NCI-H1930 (cell line): ENCODE measurements around the gene RPL27A.

Source experiments
- DNase-seq, 2 experiments: peaks; one replicate each; lab custom pipeline; 2025; lab: John Stamatoyannopoulos, UW

RPL27A gene

DNA sequence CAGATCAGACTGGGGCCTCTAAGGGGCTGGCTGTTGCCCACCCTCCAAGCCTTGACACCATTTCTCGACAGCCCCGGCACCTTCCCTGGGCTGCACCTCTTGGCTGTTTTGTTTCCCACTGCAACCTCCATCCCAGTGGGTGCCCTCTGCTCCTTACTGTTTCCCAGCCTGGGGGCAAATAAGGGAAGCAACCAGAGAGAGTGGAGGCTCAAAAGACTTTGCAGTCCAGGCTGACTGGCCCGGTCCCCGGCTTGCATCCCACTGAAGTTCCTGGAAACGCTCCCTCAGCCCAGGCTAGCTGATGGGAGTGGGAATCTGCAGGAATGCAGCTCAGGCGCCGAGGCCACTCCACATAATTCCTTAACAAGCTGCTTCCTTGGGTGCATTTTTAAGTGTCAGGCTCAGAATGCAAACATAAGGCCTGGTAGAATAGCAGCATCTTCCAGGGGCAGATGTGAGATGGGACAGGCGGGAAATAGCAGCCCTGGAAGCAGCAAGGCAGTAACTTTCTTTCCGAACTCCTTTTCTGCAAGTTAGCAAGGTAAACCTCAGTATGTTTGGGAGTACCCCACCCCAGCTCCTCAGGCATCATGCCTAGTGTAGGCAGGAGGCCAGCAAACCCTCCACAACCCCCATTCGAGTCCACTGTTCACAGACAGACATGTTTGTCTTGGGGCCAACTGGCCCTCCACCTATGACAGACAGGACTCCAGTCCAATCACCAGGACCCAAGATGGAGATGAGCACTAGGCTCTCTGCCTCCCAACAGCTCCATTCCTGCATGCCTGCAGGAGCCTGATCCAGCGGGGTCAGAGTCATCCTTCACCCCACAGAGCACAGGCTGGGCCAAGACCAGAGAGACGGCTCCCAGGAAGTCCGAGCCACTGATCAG is 39.3 kb downstream of the RPL27A start:
- DNase-seq = no peak

GRCh38 chr11:8722809-8723208 is 40.2 kb downstream of the RPL27A start:
- no peak for DNase-seq

DNA sequence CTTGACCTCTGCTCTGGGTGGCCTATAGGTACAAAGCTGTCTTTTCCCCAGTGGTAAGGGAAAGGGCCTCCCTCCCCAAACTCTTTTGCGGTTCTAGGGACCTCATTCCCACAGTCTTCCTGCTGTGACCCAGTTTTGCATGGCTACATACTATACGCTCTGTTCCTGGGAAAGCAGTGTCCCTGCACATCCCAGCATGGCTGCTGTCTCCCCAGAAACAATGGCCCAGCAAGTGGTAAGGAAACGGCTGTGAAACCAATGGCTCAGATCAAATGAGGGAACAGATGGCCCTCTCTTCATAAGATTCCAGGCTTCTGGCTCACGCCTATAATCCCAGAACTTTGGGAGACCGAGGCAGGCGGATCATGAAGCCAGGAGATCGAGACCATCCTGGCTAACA is 41.1 kb downstream of the RPL27A start:
- no peak for DNase-seq

GRCh38 chr11:8724682-8725081 is 42.1 kb downstream of the RPL27A start:
- no peak for DNase-seq

DNA sequence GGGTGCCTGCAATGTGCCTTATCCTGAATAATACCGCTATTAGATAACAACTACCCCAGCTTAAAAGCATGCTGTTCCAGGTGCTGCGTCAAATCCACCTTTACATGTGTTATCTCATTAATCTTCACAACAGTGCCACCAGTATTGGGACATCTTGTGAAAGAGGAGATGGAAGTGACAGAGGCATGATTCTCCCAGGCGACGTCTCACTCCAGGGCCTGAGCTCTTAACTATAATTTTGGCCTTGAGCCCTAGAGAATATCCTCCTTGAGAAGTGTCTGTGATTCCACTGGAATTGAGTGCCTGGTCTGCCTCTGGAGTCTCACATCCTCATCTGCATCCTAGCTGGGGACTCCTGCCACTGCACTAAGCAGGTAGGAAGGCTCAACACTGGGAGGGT is 43.8 kb downstream of the RPL27A start:
- DNase-seq = no peak

GRCh38 chr11:8728563-8728962 is 46.0 kb downstream of the RPL27A start:
- no peak for DNase-seq

DNA sequence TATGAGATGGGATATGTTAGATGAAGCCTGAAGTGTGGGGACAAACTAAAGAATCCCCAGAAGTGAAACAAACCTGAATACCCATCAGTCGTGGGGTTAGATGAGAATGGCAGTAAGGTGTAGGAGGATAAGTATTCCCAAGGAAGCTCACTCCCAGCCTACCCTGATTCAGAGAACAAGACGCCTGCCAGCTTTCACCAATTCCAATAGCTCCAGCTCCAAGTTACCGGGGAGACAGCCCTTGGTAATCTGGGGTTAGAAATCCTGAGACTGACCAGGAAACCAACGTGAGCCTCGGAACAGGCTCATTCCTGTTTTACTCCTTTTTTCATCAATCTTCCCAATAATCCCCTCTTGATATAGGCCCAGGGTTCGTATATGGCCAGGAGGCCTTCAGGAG is 46.5 kb downstream of the RPL27A start:
- DNase-seq = no peak

GRCh38 chr11:8729837-8730696 is 47.5 kb downstream of the RPL27A start:
- DNase-seq = no peak

DNA sequence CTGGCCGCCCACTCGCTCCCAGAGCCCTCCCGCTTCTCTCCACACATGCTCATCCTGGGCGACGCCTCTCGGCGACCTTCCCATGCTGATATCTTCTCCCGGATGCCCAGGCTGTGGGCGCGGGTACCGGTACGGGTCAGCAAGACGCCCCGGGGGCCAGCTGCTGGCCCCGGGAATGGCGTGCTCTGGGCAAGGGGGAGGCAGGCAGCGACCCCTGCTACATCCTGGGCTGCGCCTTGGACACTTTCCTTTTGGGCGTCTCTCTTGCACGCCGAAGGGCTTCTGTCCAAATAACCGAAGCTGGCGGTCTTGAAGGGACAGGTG is 48.1 kb downstream of the RPL27A start:
- DNase-seq = no peak

GRCh38 chr11:8731647-8732323 is 49.2 kb downstream of the RPL27A start:
- no peak for DNase-seq

DNA sequence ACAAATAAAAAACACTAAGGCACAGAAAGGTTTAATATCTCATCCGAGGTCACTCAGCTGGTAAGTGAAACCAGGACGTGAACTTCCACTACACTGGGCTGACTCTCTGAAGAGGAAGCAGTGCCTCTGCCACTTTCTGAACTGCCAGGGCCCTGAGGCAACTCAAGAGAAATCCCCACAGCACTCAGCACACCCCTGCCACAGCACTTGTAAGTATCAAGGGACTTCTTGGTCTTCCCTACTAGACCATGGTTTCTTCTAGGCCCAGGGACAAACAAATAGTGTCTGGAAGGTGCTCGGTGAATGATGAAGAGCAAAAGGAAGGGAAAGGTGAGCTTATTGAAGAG is 49.7 kb downstream of the RPL27A start:
- DNase-seq = no peak

- DNase-seq = no peak
These were observed 50.2 kb downstream of the RPL27A start for GRCh38 chr11:8732748-8733241.

GRCh38 chr11:8733852-8734251 is 51.3 kb downstream of the RPL27A start:
- DNase-seq = no peak

DNA sequence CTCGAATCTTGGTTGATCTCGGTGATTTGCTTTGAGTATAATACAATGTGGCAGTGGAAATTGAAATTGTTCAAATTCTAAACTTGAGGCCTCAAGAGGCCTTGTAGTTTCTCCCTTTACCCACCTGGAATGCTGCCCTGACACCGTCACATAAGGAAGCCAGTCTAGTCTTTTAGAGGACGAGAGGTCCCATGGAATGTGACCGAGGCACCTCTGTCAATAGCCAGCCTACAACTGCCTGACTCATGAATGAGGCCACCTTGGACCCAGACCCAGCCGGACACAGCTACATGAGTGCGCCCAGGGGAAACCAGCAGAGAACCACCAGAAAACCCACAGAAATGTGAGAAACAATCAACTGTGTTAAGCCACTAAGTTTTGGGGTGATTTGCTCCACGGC is 52.5 kb downstream of the RPL27A start:
- DNase-seq = no peak

- no peak for DNase-seq
These were observed 56.8 kb downstream of the RPL27A start for GRCh38 chr11:8739309-8739793.
